Tibial nerve (tissue), 4 donors: ENCODE data around the gene OR2L3. TPM values are rescaled to one million over a fixed set of nuclear protein-coding genes. Genes with fewer than 3 reads are reported as not detected.

Experiments used
- DNase-seq, 2 donors: peaks; one replicate each; pipeline ENCODE4 v3.0.0-alpha.2; 2019; ENCODE audit warnings: low spot score in 2 of 2
- H3K27ac ChIP-seq, 4 donors: fragments of 200-600 bp; sonication (generic) in 3 of 4; one replicate each; pipeline ENCODE4 v1.5.1; 2017 to 2019; ENCODE audit warnings: mild to moderate bottlenecking in 1 of 4
- H3K27me3 ChIP-seq, 2 donors: fragments of 200-600 bp; sonication (generic) in 1 of 2; one replicate each; pipeline versions ENCODE4 v1.5.1 to v1.6.0; 2017 to 2019
- H3K36me3 ChIP-seq, 3 donors: fragments of 200-600 bp; sonication (generic); one replicate each; pipeline ENCODE4 v1.5.1; 2018 to 2019
- H3K4me1 ChIP-seq, 4 donors: fragments of 200-600 bp; sonication (generic) in 3 of 4; one replicate each; pipeline ENCODE4 v1.5.1; 2017 to 2019
- H3K4me3 ChIP-seq, 4 donors: fragments of 200-600 bp; sonication (generic) in 3 of 4; one replicate each; pipeline ENCODE4 v1.5.1; 2017 to 2019; ENCODE audit warnings: mild to moderate bottlenecking in 1 of 4, moderate library complexity in 1 of 4
- H3K9me3 ChIP-seq, 4 donors: fragments of 200-600 bp; sonication (generic) in 3 of 4; one replicate each; pipeline ENCODE4 v1.5.1; 2017 to 2019
- EP300 ChIP-seq, 2 donors: sonication (generic); formaldehyde crosslinking; IDR thresholded peaks; one replicate each; pipeline ENCODE4 v1.6.1; 2017; ENCODE audit warnings: antibody characterized with exemption in 2 of 2, mild to moderate bottlenecking in 1 of 2
- POLR2A ChIP-seq, 2 donors: fragments of 450-650 bp; IDR thresholded peaks; one replicate each; pipeline ENCODE4 v1.6.1; 2017; ENCODE audit warnings: antibody characterized with exemption in 2 of 2, mild to moderate bottlenecking in 2 of 2, moderate library complexity in 2 of 2
- WGBS, 2 donors: methylation state at CpG; one replicate each; pipeline ENCODE4 v1.1.5; 2018; 5-methylcytosine and 5-hydroxymethylcytosine counted together
- total RNA-seq, 4 donors: library from RNA; depleted of rRNA; stranded (reverse); fragments of >200 nt; gene quantifications; one replicate each; pipeline ENCODE4 v1.1.0, GENCODE V29; 2016
- TF ChIP-seq, protein P1 (sequence below), 5 experiments: fragments of 200-600 bp in 3 of 5; fragments of 450-650 bp in 2 of 5; sonication (generic) in 3 of 5; IDR thresholded peaks; one replicate each; pipeline ENCODE4 v1.5.1; 2016 to 2019; ENCODE audit warnings: antibody characterized with exemption in 5 of 5, mild to moderate bottlenecking in 3 of 5, moderate library complexity in 2 of 5

The OR2L3 gene
- total RNA-seq, 4 donors from 2014 or later: 1.1 TPM; not detected in 3

DNA sequence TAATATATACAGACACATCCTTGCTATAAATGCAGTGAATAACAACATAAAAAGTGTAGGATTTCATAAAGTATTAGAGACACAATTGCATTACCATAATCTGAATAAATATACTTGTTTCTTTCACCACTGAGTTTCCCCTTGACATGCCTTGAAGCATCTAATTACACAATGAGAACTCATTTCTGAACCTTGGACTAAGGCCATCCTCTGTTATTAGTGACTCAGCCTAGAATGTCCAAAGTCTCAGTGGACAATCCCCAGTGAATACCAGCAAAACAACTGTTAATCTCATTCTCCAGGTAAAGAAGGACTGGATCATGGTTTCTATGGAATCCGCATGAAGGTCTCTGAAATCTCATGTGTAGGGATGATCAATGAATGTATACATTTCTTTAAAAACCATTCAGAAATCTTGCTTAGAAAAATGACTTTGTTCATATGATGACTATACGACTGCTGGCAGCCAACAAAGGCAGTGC lies 33.4 kb upstream of the OR2L3 start, which contains the start of gene OR2L5:
TSS of gene OR2L5 (plus strand) at position 432 of the 482 bp plus-strand sequence. CDS start 8,288 bp downstream, outside the sequence.
- 93 to 94% methylated on average over 2 of the region's 2 CpGs for WGBS, 2 donors
- Histone ChIP-seq H3K27me3 (no peaks in the 10 kb centered on the region), H3K27ac (no peak within 1 kb of the TSS), H3K36me3 (no peaks in the 10 kb centered on the region), H3K4me3 (no peak within 1 kb of the TSS), H3K4me1 (no peaks in the 10 kb centered on the region), H3K9me3 (peaks cover 0 to 31% (median 6%) of the 10 kb centered on the region in 4 donors)
- no peak for DNase-seq
- TF ChIP-seq, protein P1, sequence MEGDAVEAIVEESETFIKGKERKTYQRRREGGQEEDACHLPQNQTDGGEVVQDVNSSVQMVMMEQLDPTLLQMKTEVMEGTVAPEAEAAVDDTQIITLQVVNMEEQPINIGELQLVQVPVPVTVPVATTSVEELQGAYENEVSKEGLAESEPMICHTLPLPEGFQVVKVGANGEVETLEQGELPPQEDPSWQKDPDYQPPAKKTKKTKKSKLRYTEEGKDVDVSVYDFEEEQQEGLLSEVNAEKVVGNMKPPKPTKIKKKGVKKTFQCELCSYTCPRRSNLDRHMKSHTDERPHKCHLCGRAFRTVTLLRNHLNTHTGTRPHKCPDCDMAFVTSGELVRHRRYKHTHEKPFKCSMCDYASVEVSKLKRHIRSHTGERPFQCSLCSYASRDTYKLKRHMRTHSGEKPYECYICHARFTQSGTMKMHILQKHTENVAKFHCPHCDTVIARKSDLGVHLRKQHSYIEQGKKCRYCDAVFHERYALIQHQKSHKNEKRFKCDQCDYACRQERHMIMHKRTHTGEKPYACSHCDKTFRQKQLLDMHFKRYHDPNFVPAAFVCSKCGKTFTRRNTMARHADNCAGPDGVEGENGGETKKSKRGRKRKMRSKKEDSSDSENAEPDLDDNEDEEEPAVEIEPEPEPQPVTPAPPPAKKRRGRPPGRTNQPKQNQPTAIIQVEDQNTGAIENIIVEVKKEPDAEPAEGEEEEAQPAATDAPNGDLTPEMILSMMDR (IDR thresholded peaks at IDR 0.05): no peak
- TF ChIP-seq EP300 (IDR thresholded peaks at IDR 0.05): no peak
- no peak for TF ChIP-seq POLR2A (IDR thresholded peaks at IDR 0.05)

DNA sequence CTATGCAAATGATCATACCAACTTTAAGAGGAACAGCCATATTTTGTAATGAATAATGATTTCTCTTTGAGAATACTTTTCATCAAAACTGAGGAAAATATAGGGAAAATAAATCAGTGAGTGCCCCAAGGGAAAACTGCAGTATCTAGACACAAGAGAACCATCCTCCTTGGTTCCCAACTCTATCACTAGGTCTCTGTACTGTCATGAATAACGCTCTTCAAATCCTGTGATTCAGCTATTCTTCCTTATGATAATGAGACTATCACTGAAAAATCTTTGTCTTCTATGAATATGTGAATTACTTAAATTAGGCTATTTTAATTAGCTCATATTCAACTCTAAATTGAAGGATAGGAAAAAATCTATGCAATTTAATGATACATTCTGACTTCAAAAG lies 30.8 kb upstream of the OR2L3 start:
- H3K4me3 ChIP-seq: no peak overlapping the region
- H3K27me3 ChIP-seq: no peaks in the 10 kb centered on the region
- H3K36me3 ChIP-seq: no peaks in the 10 kb centered on the region
- no peak overlapping the region for H3K27ac ChIP-seq
- H3K4me1 ChIP-seq: no peaks in the 10 kb centered on the region
- DNase-seq: no peak
- peaks cover 0 to 9% (median under 1%) of the 10 kb centered on the region in 4 donors for H3K9me3 ChIP-seq
- WGBS, 2 donors: 78 to 88% methylated on average over 1 of the region's 1 CpG
- TF ChIP-seq, protein P1 (IDR thresholded peaks at IDR 0.05): no peak
- TF ChIP-seq POLR2A (IDR thresholded peaks at IDR 0.05) (no peak), EP300 (IDR thresholded peaks at IDR 0.05) (no peak)

DNA sequence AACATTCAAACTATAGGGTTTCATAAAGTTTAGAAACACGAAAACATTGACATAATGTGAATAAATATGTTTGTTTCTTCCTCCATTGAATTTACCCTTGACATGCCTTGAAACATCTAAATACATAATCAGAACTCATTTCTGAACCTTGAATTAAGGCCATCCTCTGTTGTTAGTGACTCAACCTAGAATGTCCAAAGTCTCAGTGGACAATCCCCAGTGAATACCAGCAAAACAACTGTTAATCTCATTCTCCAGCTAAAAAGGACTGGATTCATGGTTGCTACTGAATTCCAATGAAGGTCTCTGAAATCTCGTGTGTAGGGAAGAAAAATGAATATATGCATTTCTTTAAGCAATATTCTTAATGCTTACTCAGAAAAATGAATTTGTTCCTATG lies 16.9 kb upstream of the OR2L3 start, which contains the start of gene OR2L2:
TSS of gene OR2L2 (plus strand) at position 301 of the 400 bp plus-strand sequence. CDS start 8,198 bp downstream, outside the sequence.
- WGBS, 2 donors: 55 to 73% methylated on average over 2 of the region's 2 CpGs
- TF ChIP-seq, protein P1 (IDR thresholded peaks at IDR 0.05): no peak
- TF ChIP-seq POLR2A (IDR thresholded peaks at IDR 0.05) (no peak), EP300 (IDR thresholded peaks at IDR 0.05) (no peak)
- Histone ChIP-seq H3K27ac (no peak within 1 kb of the TSS), H3K4me1 (no peaks in the 10 kb centered on the region), H3K4me3 (no peak within 1 kb of the TSS), H3K36me3 (no peaks in the 10 kb centered on the region), H3K27me3 (no peaks in the 10 kb centered on the region), H3K9me3 (peaks cover 0 to 22% (median 3%) of the 10 kb centered on the region in 4 donors)
- DNase-seq: no peak

DNA sequence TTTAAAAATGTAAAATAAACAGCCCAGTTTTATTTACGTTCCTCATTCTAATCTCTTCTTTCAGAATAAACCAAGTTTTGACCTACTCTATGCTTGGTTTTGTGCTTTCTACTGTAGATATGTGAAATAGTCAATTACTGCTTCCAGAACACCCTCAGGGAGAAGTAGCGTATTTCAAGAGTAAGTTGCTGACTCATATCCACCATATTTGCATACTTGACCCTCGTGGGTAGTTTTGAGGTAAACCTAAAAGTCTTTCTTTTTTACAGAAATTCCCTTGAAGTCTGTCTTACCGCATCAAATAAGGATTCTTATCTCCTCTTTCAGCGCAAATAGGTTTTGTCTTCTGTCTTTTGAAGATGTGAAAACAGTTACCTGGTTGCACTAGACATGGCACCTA lies 1.4 kb upstream of the OR2L3 start:
- WGBS, 2 donors: 70 to 75% methylated on average over 5 of the region's 5 CpGs
- TF ChIP-seq, protein P1 (IDR thresholded peaks at IDR 0.05): no peak
- TF ChIP-seq EP300 (IDR thresholded peaks at IDR 0.05) (no peak), POLR2A (IDR thresholded peaks at IDR 0.05) (no peak)
- Histone ChIP-seq H3K27ac (no peak overlapping the region), H3K9me3 (peaks cover 0 to under 1% (median 0%) of the 10 kb centered on the region in 4 donors), H3K4me1 (no peaks in the 10 kb centered on the region), H3K4me3 (no peak overlapping the region), H3K36me3 (no peaks in the 10 kb centered on the region), H3K27me3 (no peaks in the 10 kb centered on the region)
- DNase-seq: no peak

DNA sequence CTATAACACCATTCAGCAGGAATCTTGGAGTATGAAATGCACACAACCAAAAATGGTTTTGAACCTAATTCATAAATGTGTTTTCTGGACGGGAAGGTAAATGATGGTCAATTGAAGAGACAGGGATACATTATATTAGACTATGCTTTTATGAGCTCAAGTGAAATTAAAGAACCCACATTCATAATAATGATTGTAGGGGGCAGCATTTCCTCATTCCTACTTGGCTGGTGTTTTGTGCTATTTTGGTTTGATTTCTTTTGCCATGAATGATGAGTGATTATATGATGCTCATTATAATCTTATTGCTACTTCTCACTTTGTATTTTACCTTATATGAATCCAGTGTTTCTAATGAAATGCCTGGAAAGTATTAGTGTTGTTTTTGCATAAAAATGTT lies 372 bp downstream of the OR2L3 start:
- Histone ChIP-seq H3K4me3 (no peak overlapping the region), H3K9me3 (no peaks in the 10 kb centered on the region), H3K27ac (no peak overlapping the region), H3K36me3 (no peaks in the 10 kb centered on the region), H3K4me1 (no peaks in the 10 kb centered on the region), H3K27me3 (no peaks in the 10 kb centered on the region)
- no peak for DNase-seq
- 65 to 73% methylated on average over 1 of the region's 1 CpG for WGBS, 2 donors
- no peak for TF ChIP-seq POLR2A (IDR thresholded peaks at IDR 0.05)
- TF ChIP-seq, protein P1 (IDR thresholded peaks at IDR 0.05): no peak
- no peak for TF ChIP-seq EP300 (IDR thresholded peaks at IDR 0.05)
